ENCODE results near the gene LRRFIP1. TPM values are rescaled to one million over a fixed set of nuclear protein-coding genes. Genes with fewer than 3 reads are reported as not detected.

Gene LRRFIP1
- total and polyA plus RNA-seq, 12 donors, result 91.5 to 132 (median 110) TPM

- no peak for ATAC-seq
- no peak for TF ChIP-seq CTCF (IDR thresholded peaks at IDR 0.05)
- DNase-seq, result no peak
- WGBS, 2 donors, result 87 to 91% methylated on average over 13 of the region's 13 CpGs
- Histone ChIP-seq H3K4me1 (peaks cover 7 to 48% (median 32%) of the 10 kb centered on the region in 9 donors), H3K4me3 (no peak overlapping the region), H3K36me3 (no peaks in the 10 kb centered on the region), H3K27me3 (no peaks in the 10 kb centered on the region), H3K27ac (peak overlapping the region in 4 of 10 donors; percentile 1 to 79 (median 49)), H3K9me3 (no peaks in the 10 kb centered on the region)
- intact Hi-C loops (cut with DNase I), result loop anchor here in 3 of 10 donors (5.0 to 10.0 kb wide), 3 partner anchors 66 to 151 kb away; no protein-coding TSS in a partner anchor
Observed at GRCh38 chr2:237596520-237597195, 30.7 kb upstream of the LRRFIP1 start.

- peak overlapping the region in 4 of 10 donors; percentile 1 to 79 (median 42) for H3K27ac ChIP-seq
- DNase-seq (no peak), ATAC-seq (no peak)
- WGBS, 2 donors, result 88 to 91% methylated on average over 29 of the region's 29 CpGs
- no peak for TF ChIP-seq CTCF (IDR thresholded peaks at IDR 0.05)
- no peaks in the 10 kb centered on the region for H3K36me3 ChIP-seq
- peaks cover 7 to 52% (median 35%) of the 10 kb centered on the region in 9 donors for H3K4me1 ChIP-seq
- no peaks in the 10 kb centered on the region for H3K9me3 ChIP-seq
- no peaks in the 10 kb centered on the region for H3K27me3 ChIP-seq
- H3K4me3 ChIP-seq, result no peak overlapping the region
- intact Hi-C loops (cut with DNase I), result loop anchor here in 3 of 10 donors (5.0 to 10.0 kb wide), 3 partner anchors 65 to 150 kb away; no protein-coding TSS in a partner anchor
Observed at GRCh38 chr2:237597196-237598145, 29.9 kb upstream of the LRRFIP1 start.

- Histone ChIP-seq H3K27ac (peak overlapping the region in 4 of 10 donors; percentile 4 to 91 (median 27)), H3K36me3 (no peaks in the 10 kb centered on the region), H3K4me3 (no peak overlapping the region), H3K4me1 (peaks cover 10 to 62% (median 41%) of the 10 kb centered on the region in 9 donors), H3K27me3 (no peaks in the 10 kb centered on the region), H3K9me3 (no peaks in the 10 kb centered on the region)
- WGBS, 2 donors, result 78 to 94% methylated on average over 14 of the region's 14 CpGs
- intact Hi-C loops (cut with DNase I), result loop anchor here in 3 of 10 donors (5.0 to 10.0 kb wide), 3 partner anchors 64 to 149 kb away; no protein-coding TSS in a partner anchor
- no peak for DNase-seq
- no peak for ATAC-seq
- no peak for TF ChIP-seq CTCF (IDR thresholded peaks at IDR 0.05)
Observed at GRCh38 chr2:237598468-237599208, 28.7 kb upstream of the LRRFIP1 start.
